IPS DF 6.9 (cell line): ENCODE data around the gene PLCG1.
A peak's percentile ranks its signal among the peaks of the same experiment; 100 is the strongest.
"Not testable (repeated sequence)": the region's sequence is repeated elsewhere in the genome, so short reads cannot be mapped to it uniquely, and the experiment has no call there.

Experiments used
- DNase-seq: peaks from one replicate; pipeline ENCODE4 v3.0.0-alpha.2; 2013; ENCODE audit warnings: low read depth, low spot score
- H3K27ac ChIP-seq: one replicate; pipeline ENCODE4 v1.5.1; 2013; ENCODE audit warnings: low read length, control low read depth
- H3K27me3 ChIP-seq: 2 replicates; pipeline ENCODE4 v1.6.1; 2013; ENCODE audit warnings: mild to moderate bottlenecking, low read length; ENCODE audit not compliant: control insufficient read depth, insufficient read depth
- H3K36me3 ChIP-seq: 2 replicates; pipeline ENCODE4 v1.6.1; 2013; ENCODE audit warnings: low read length; ENCODE audit not compliant: control insufficient read depth, insufficient read depth
- H3K4me1 ChIP-seq: 2 replicates; pipeline ENCODE4 v1.6.1; 2013; ENCODE audit warnings: low read length; ENCODE audit not compliant: control insufficient read depth, insufficient read depth
- H3K4me3 ChIP-seq: 2 replicates; pipeline ENCODE4 v1.5.1; 2013; ENCODE audit warnings: mild to moderate bottlenecking, low read length
- H3K9me3 ChIP-seq: 2 replicates; pipeline ENCODE4 v1.6.1; 2013; ENCODE audit warnings: low read length, inconsistent platforms; ENCODE audit not compliant: control insufficient read depth, insufficient read depth
- WGBS: extraction: QIAGEN DNeasy Blood & Tissue Kit; methylation state at CpG from one replicate; pipeline ENCODE4 v1.1.7; 2013; ENCODE audit warnings: mixed read lengths, missing lambda C conversion rate; ENCODE audit not compliant: insufficient read length, insufficient coverage; 5-methylcytosine and 5-hydroxymethylcytosine counted together

PLCG1 gene

DNA sequence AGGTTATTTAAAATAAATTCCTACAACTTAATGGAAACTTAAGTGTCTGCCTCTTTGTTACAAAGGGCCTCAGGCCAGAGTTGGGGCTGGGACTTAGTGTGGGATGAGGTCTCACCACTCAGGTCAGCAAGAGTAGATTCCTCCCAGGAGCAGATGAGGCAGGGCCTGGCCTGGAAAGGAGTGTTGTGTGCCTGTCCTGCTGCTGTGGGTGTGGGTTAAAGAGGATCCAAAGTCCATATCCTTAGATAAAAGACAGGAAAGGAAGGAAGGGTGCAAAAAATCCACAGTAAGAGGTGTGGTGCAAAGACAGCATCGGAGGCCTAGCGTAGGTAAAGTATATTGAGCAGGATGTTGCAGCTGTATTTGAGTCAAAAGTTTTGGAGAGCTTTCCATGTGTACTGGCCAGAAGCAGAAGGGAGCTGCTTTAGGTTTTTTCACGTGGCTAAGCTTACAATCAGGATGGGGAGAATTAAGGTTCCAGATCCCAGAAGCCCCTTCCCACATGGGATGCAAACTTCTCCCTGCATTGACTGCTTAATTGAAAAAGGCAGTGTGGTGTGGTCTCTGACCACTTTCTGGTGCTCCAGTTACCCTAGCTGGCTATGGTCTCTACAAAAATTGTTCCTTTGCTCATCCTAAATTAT lies 12.8 kb upstream of the PLCG1 start:
- Histone ChIP-seq H3K27me3 (no peaks in the 10 kb centered on the region), H3K4me3 (no peak overlapping the region), H3K4me1 (no peaks in the 10 kb centered on the region), H3K9me3 (no peaks in the 10 kb centered on the region), H3K27ac (no peak overlapping the region), H3K36me3 (peaks cover 27% of the 10 kb centered on the region; the same call in 1 of the 2 replicates)
- no peak for DNase-seq
- no CpG with 5 or more reads among the region's 3 CpGs for WGBS

DNA sequence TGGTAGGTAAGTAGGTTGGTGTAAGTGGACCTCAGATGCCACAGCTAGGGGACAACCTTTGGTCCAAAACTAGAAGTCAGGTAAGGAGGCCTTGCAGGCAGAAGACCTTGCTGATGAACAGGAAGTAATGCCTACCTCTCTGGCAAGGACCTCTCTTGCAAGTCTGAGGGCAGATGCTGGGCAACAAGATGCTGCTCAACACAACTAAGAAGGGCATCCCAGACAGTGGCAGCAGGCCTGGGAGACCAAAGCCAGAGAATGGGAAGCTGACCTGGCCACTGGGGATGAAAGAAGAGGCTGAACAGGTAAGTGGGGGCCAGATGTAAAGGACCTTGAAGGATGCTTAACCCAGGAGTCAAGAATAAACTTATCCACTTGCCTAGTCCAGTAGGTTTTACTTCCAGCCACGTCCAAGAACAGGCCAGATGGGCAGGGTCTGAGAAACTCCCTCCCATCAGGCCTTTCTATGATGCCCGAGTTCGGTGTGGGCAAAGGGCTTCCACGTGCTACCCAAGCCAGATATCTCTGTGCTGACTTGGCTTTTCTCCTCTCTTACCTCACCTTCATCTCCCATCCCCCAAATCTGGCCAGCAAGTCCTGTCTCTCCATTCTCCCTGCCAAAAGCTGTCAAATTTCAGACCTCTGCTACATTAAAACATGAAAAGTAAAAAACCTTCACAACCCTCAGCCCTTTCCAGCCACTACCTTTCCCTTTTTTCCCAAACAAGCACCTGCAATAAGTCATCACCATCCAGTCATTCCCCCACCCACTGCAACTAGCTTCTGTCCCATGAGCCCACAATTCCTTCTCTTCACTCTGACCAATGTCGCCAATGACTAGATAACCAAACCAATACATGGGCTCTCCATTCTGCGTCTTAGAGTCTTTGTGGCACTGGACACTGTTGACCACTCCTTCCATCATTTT lies 11.5 kb upstream of the PLCG1 start:
- peaks cover 20% of the 10 kb centered on the region; the same call in 1 of the 2 replicates for H3K36me3 ChIP-seq
- H3K27me3 ChIP-seq = no peaks in the 10 kb centered on the region
- no peaks in the 10 kb centered on the region for H3K4me1 ChIP-seq
- no peak for DNase-seq
- H3K27ac ChIP-seq = no peak overlapping the region
- no peak overlapping the region for H3K4me3 ChIP-seq
- WGBS = no CpG with 5 or more reads among the region's 6 CpGs
- no peaks in the 10 kb centered on the region for H3K9me3 ChIP-seq

DNA sequence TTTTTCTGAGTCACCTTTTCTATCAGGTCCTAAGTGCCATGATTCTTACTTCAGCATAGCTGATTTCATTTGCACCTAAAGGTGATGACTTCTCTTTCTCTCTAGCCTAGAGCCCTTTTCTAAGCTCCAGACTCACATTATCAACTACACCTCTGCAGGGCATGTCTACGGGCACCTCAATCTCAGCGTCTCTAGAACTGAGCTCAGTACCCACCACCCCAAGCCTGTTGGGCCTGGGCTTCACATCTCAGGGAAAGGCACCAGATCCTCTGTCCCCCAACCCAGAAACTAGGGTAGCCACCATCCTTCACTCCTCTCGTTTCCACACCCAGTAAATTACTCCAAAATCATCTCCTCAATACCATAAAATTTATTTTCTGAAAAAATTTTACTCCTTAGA lies 10.6 kb upstream of the PLCG1 start:
- no peak for DNase-seq
- H3K9me3 ChIP-seq = no peaks in the 10 kb centered on the region
- H3K36me3 ChIP-seq = peaks cover 13% of the 10 kb centered on the region; the same call in 1 of the 2 replicates
- H3K4me3 ChIP-seq = no peak overlapping the region
- no peak overlapping the region for H3K27ac ChIP-seq
- H3K4me1 ChIP-seq = no peaks in the 10 kb centered on the region
- 100% methylated on average over 1 of the region's 3 CpGs for WGBS
- no peaks in the 10 kb centered on the region for H3K27me3 ChIP-seq

DNA sequence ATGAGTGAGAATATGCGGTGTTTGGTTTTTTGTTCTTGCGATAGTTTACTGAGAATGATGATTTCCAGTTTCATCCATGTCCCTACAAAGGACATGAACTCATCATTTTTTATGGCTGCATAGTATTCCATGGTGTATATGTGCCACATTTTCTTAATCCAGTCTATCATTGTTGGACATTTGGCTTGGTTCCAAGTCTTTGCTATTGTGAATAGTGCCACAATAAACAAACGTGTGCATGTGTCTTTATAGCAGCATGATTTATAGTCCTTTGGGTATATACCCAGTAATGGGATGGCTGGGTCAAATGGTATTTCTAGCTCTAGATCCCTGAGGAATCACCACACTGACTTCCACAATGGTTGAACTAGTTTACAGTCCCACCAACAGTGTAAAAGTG lies 9.0 kb upstream of the PLCG1 start:
- DNase-seq, H3K9me3 ChIP-seq, H3K4me1 ChIP-seq, H3K27me3 ChIP-seq, H3K36me3 ChIP-seq, H3K4me3 ChIP-seq, H3K27ac ChIP-seq: not testable (repeated sequence)
- WGBS = no CpG with 5 or more reads among the region's 3 CpGs

DNA sequence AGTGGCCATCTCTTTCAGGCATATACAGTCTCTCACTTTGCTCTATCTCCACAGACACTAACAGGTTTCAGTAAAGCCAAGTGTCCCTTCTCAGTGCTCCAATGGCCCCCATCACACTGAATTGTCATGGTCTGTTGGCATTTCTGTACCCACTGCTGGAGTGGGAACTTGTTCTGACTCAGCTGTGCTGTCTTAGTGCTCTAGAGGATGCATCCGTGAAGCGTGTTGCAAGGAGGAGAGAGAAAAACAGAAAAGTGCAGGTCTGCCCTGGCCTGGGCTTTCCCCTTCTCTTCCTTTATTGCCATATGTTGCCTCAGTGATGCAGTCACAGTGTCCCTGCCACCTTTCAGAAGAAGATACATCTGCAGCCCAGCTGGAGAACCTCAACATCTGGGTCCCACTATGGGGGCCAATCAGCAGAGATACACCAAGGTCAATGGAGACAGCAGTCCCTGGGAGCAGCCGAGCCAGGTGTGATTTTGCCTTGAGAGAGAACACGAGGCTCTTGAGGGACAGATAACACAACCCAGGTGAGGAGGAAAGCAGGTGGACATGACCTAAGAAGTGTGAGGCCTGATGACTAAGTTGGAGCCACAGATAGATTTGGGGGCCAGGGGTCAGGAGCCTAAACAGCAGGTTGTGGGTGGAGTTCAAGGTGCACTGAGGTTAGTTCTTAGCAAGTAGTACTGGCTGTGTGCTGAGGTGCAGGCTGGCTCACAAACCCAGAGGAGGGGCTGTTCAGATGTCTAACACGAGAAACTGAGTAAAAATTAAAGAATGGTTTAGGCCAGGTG lies 5.6 kb upstream of the PLCG1 start:
- DNase-seq = no peak
- peaks cover 5% of the 10 kb centered on the region; the same call in 1 of the 2 replicates for H3K4me1 ChIP-seq
- H3K9me3 ChIP-seq = no peaks in the 10 kb centered on the region
- no peaks in the 10 kb centered on the region for H3K36me3 ChIP-seq
- H3K27me3 ChIP-seq = no peaks in the 10 kb centered on the region
- H3K27ac ChIP-seq = no peak overlapping the region
- H3K4me3 ChIP-seq = no peak overlapping the region
- WGBS = no CpG with 5 or more reads among the region's 5 CpGs

DNA sequence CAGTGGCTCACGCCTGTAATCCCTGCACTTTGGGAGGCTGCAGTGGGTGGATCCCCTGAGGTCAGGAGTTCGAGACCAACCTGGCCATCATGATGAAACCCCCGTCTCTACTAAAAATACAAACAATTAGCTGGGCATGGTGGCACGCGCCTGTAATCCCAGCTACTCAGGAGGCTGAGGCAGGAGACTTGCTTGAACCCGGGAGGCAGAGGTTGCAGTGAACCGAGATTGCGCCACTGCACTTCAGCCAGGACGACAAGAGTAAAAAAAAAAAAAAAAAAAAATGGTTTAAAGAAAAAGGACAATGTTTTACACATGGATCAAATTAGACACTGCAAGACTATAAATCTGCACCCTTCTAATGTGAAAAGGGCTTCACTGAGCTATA lies 5.0 kb upstream of the PLCG1 start:
- not testable (repeated sequence) for H3K27me3 ChIP-seq, H3K4me3 ChIP-seq, H3K27ac ChIP-seq, H3K4me1 ChIP-seq, DNase-seq, H3K9me3 ChIP-seq, H3K36me3 ChIP-seq
- no CpG with 5 or more reads among the region's 9 CpGs for WGBS

DNA sequence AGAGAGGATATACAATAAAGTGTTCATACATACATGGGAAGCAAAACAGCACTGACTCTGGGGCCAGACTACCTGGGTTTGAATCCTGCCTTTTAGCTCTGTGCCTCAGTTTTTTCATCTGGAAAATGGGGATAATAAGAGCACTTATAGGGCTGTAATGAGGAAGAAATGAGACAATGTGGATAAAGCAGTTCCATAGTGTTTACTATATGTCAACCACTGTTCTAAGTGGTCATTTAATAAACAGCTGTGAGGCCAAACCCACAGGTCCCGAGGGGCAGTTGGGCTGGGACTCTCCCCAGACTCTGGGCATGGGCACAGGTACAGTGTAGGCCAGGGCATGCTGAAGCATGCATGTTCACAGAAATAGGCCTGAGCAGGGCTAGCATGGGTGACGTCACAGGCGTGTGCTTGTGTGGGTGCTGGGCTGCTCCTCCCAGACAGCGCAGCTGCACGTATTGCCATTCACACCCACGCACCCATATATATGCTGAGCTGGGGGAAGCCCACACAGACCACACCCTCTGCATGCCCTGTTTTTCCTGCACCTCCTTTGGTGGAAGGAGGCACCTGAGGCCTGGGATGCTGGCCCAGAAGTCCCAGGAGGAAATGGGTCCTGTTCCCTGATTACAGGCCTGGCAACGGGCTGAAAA lies 3.5 kb upstream of the PLCG1 start:
- Histone ChIP-seq H3K27me3 (no peaks in the 10 kb centered on the region), H3K9me3 (no peaks in the 10 kb centered on the region), H3K36me3 (no peaks in the 10 kb centered on the region), H3K4me1 (peaks cover 6% of the 10 kb centered on the region; the same call in 1 of the 2 replicates), H3K27ac (no peak overlapping the region), H3K4me3 (no peak overlapping the region)
- no peak for DNase-seq
- WGBS = no CpG with 5 or more reads among the region's 7 CpGs

DNA sequence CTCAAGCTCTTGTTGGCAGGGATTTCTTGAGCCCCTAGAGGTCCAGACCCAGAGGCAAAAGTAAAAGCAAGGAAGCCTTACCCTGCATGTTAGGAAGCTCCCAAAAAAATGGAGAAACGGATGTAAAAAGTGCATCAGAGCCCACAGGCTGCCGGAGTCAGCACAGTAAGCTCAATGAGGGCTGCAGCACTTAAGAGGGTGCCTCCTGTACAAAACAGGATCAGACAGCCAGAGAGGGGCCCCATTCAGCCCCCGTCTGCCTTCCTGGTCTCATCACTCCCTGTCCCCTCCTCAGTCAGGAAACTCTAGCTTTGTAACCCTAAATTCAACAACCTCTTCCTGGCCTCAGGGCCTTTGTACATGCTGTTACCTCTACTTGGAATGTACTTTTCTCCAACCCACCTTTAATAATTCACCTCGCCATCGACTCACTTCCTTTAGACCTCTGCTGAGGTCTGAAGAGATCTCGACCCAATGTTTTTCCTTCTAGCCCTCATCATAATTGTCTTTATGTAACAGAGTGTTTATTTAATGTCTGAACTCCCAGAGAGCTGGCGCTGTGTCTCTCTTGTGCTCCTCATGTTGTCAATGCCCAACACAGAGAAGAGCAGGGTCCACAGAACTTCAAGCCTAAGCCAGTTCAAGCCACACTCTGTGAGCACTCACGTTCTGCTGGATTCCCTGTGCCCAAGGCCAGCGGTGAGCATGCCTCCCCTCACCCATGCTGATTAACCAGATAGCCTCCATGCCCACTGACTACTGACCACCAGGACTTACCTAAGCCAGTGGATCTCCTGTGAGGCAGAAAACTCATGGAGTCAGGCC lies 2.8 kb upstream of the PLCG1 start:
- H3K4me3 ChIP-seq = no peak overlapping the region
- H3K36me3 ChIP-seq = no peaks in the 10 kb centered on the region
- H3K4me1 ChIP-seq = peaks cover 10% of the 10 kb centered on the region
- H3K9me3 ChIP-seq = no peaks in the 10 kb centered on the region
- DNase-seq = no peak
- no peak overlapping the region for H3K27ac ChIP-seq
- WGBS = no CpG with 5 or more reads among the region's 9 CpGs
- no peaks in the 10 kb centered on the region for H3K27me3 ChIP-seq

DNA sequence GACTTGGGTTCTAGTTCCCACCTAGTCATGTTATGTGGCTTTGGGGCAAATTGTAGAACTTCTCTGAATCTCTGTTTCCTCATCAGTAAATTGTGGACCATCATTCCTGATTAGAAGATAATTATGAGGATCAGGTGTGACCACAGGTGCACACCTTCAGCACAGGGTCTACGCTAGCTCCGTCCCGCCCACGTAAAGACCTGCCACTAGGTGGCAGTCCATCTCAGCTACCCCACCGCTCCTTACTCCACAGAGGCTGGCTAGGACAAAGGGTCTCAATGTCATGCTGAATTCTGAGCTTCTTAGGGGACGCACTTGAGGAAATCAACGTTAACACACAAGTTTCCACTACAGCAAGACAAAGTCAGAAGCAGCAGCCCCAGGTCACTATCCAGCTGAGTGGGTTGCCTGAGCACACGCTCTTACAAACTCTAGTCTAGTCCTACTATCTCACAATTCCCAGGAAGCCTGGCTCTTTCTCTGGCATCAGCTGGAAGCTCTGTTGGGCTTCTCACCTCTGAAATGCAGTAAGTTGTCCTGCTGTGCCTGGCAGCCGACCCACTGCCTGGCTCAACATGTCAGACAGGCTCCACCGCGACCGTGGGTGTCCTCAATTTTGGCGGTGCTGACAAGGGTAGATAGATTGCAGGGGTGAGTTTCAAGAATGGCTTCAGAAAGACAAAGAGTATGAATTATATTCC lies 2.0 kb upstream of the PLCG1 start:
- peaks cover 12% of the 10 kb centered on the region for H3K4me1 ChIP-seq
- H3K36me3 ChIP-seq = no peaks in the 10 kb centered on the region
- no peaks in the 10 kb centered on the region for H3K27me3 ChIP-seq
- DNase-seq = peak; percentile 71
- no peak overlapping the region for H3K27ac ChIP-seq
- WGBS = no CpG with 5 or more reads among the region's 13 CpGs
- no peaks in the 10 kb centered on the region for H3K9me3 ChIP-seq
- H3K4me3 ChIP-seq = no peak overlapping the region
